ENCODE results near the gene SMPX. TPM values are rescaled to one million over a fixed set of nuclear protein-coding genes. Genes with fewer than 3 reads are reported as not detected.

The SMPX gene
- total and polyA plus RNA-seq, 12 donors, result 171 to 894 (median 696) TPM

GRCh38 chrX:21711129-21711847 lies 46.6 kb downstream of the SMPX start:
- peak; percentile 25 to 37 for DNase-seq
- intact Hi-C loops (cut with DNase I), result no loop called here
- 35 to 51% methylated on average over 7 of the region's 7 CpGs for WGBS, 2 donors

GRCh38 chrX:21708116-21708515 lies 49.8 kb downstream of the SMPX start:
- ATAC-seq (no peak), DNase-seq (no peak)
- TF ChIP-seq CTCF (IDR thresholded peaks at IDR 0.05), result peak in 2 of 9 donors; percentile 10 to 17
- Histone ChIP-seq H3K27me3 (no peaks in the 10 kb centered on the region), H3K4me3 (no peak overlapping the region), H3K36me3 (peaks cover 0 to 5% (median 0%) of the 10 kb centered on the region in 9 donors), H3K4me1 (peaks cover 0 to 9% (median 0%) of the 10 kb centered on the region in 9 donors), H3K9me3 (no peaks in the 10 kb centered on the region), H3K27ac (no peak overlapping the region)
- intact Hi-C loops (cut with DNase I), result no loop called here

More at GRCh38 chrX:21711129-21711847, 46.6 kb downstream of the SMPX start:
- H3K9me3 ChIP-seq, result no peaks in the 10 kb centered on the region
- no peaks in the 10 kb centered on the region for H3K36me3 ChIP-seq
- no peak overlapping the region for H3K4me3 ChIP-seq
- TF ChIP-seq CTCF (IDR thresholded peaks at IDR 0.05), result no peak
- H3K27me3 ChIP-seq, result no peaks in the 10 kb centered on the region
- peak overlapping the region in 5 of 10 donors; percentile 16 to 73 (median 67) for H3K27ac ChIP-seq
- ATAC-seq, result peak; percentile 67 to 97 (median 94)
- peaks cover 0 to 17% (median 0%) of the 10 kb centered on the region in 9 donors for H3K4me1 ChIP-seq

GRCh38 chrX:21705225-21705624 lies 52.7 kb downstream of the SMPX start:
- intact Hi-C loops (cut with DNase I), result no loop called here
- Histone ChIP-seq H3K36me3 (peaks cover 0 to 5% (median 0%) of the 10 kb centered on the region in 9 donors), H3K27ac (no peak overlapping the region), H3K9me3 (no peaks in the 10 kb centered on the region), H3K4me3 (no peak overlapping the region), H3K27me3 (no peaks in the 10 kb centered on the region), H3K4me1 (peaks cover 0 to under 1% (median 0%) of the 10 kb centered on the region in 9 donors)
- DNase-seq, result no peak
- no peak for TF ChIP-seq CTCF (IDR thresholded peaks at IDR 0.05)
- no peak for ATAC-seq
- 72 to 81% methylated on average over 4 of the region's 4 CpGs for WGBS, 2 donors

GRCh38 chrX:21702725-21703124 lies 55.2 kb downstream of the SMPX start:
- WGBS, 2 donors, result 80 to 82% methylated on average over 4 of the region's 4 CpGs
- no peak overlapping the region for H3K27ac ChIP-seq
- H3K4me3 ChIP-seq, result no peak overlapping the region
- ATAC-seq (no peak), DNase-seq (no peak)
- no peaks in the 10 kb centered on the region for H3K9me3 ChIP-seq
- H3K4me1 ChIP-seq, result no peaks in the 10 kb centered on the region
- no peaks in the 10 kb centered on the region for H3K27me3 ChIP-seq
- intact Hi-C loops (cut with DNase I), result no loop called here
- peaks cover 0 to 5% (median 0%) of the 10 kb centered on the region in 9 donors for H3K36me3 ChIP-seq
- TF ChIP-seq CTCF (IDR thresholded peaks at IDR 0.05), result no peak
